KOPT-K1 (cell line): ENCODE measurements around the gene BASP1.

Source experiments
- H3K27ac ChIP-seq: fragments of 200-600 bp; sonication (generic); 2 replicates; pipeline ENCODE4 v1.5.1; 2016; ENCODE audit warnings: antibody characterized with exemption, mild to moderate bottlenecking, low read depth, low read length; ENCODE audit not compliant: poor library complexity, severe bottlenecking
- H3K36me3 ChIP-seq: fragments of 200-600 bp; sonication (generic); 2 replicates; pipeline ENCODE4 v1.5.1; 2017; ENCODE audit warnings: antibody characterized with exemption, mild to moderate bottlenecking, low read length, moderate library complexity; ENCODE audit not compliant: insufficient read depth
- H3K9me3 ChIP-seq: fragments of 200-600 bp; sonication (generic); 2 replicates; pipeline ENCODE4 v1.5.1; 2017; ENCODE audit warnings: antibody characterized with exemption, low read length, mild to moderate bottlenecking; ENCODE audit not compliant: insufficient read depth, poor library complexity, severe bottlenecking

BASP1 gene

DNA sequence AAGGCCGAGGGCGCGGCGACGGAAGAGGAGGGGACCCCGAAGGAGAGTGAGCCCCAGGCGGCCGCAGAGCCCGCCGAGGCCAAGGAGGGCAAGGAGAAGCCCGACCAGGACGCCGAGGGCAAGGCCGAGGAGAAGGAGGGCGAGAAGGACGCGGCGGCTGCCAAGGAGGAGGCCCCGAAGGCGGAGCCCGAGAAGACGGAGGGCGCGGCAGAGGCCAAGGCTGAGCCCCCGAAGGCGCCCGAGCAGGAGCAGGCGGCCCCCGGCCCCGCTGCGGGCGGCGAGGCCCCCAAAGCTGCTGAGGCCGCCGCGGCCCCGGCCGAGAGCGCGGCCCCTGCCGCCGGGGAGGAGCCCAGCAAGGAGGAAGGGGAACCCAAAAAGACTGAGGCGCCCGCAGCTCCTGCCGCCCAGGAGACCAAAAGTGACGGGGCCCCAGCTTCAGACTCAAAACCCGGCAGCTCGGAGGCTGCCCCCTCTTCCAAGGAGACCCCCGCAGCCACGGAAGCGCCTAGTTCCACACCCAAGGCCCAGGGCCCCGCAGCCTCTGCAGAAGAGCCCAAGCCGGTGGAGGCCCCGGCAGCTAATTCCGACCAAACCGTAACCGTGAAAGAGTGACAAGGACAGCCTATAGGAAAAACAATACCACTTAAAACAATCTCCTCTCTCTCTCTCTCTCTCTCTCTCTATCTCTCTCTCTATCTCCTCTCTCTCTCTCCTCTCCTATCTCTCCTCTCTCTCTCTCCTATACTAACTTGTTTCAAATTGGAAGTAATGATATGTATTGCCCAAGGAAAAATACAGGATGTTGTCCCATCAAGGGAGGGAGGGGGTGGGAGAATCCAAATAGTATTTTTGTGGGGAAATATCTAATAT lies 58.1 kb downstream of the BASP1 start:
- H3K9me3 ChIP-seq = no peaks in the 10 kb centered on the region
- no peaks in the 10 kb centered on the region for H3K36me3 ChIP-seq
- no peak overlapping the region for H3K27ac ChIP-seq

DNA sequence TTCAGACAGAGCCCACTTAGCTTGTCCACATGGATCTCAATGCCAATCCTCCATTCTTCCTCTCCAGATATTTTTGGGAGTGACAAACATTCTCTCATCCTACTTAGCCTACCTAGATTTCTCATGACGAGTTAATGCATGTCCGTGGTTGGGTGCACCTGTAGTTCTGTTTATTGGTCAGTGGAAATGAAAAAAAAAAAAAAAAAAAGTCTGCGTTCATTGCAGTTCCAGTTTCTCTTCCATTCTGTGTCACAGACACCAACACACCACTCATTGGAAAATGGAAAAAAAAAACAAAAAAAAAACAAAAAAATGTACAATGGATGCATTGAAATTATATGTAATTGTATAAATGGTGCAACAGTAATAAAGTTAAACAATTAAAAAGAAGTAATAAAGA lies 59.0 kb downstream of the BASP1 start:
- Histone ChIP-seq H3K9me3 (no peaks in the 10 kb centered on the region), H3K36me3 (no peaks in the 10 kb centered on the region), H3K27ac (no peak overlapping the region)

DNA sequence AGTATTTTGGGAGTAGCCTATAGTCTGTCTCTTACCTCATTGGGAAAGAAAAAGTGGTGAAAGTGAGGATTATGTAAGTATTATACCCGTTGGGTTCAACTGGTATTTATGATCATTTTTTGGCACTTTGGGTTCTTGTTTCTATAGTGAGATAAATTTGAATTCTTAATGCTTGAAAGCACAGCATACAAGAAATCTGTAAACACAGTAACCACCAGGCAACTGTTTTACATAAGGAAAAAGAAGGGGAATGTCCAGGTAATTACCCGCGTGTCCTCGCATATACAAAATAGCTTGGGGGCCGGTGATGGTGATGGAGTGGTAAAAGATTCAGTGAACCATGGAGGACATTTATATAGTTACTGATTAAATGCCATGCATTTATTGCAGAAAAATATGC lies 60.5 kb downstream of the BASP1 start:
- Histone ChIP-seq H3K27ac (no peak overlapping the region), H3K9me3 (no peaks in the 10 kb centered on the region), H3K36me3 (no peaks in the 10 kb centered on the region)

DNA sequence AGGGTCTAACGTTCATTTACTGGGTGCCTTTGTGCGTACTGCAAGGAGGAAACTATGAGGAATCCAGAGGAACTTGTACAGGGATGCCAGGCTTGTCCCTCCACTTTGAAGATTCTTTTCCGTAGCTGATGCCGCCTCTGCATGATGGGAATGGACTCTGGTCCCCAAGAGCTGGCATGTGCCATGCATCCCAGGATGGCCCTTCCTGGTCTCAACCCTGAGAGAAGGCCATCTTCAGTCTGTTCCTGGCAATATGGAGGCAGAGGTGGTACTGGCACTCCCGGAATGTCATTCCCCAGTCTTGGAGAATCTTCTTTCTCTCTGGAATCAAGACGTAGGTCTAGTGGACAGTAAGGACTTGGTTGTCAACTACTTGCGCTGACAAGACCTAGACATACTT lies 61.5 kb downstream of the BASP1 start:
- Histone ChIP-seq H3K27ac (no peak overlapping the region), H3K36me3 (no peaks in the 10 kb centered on the region), H3K9me3 (no peaks in the 10 kb centered on the region)

DNA sequence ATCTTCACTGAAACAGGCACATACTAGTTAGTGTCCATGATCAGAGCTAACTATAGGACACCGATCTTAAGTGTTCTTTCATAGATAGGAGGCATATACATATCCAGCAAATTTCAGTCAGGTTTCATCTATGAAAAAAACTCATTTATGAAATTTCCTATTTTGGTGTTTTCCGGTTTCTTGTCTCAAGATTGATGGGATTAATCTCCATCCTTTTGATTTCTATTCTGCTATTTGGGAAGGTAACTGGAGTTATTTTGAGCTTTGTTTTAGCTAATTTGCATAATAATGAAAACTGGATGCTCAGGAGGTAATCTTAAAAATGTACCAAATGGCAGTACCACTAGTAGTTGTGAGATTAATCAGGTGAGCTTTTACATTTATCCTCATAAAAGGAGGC lies 62.1 kb downstream of the BASP1 start:
- no peak overlapping the region for H3K27ac ChIP-seq
- H3K9me3 ChIP-seq = no peaks in the 10 kb centered on the region
- H3K36me3 ChIP-seq = no peaks in the 10 kb centered on the region

DNA sequence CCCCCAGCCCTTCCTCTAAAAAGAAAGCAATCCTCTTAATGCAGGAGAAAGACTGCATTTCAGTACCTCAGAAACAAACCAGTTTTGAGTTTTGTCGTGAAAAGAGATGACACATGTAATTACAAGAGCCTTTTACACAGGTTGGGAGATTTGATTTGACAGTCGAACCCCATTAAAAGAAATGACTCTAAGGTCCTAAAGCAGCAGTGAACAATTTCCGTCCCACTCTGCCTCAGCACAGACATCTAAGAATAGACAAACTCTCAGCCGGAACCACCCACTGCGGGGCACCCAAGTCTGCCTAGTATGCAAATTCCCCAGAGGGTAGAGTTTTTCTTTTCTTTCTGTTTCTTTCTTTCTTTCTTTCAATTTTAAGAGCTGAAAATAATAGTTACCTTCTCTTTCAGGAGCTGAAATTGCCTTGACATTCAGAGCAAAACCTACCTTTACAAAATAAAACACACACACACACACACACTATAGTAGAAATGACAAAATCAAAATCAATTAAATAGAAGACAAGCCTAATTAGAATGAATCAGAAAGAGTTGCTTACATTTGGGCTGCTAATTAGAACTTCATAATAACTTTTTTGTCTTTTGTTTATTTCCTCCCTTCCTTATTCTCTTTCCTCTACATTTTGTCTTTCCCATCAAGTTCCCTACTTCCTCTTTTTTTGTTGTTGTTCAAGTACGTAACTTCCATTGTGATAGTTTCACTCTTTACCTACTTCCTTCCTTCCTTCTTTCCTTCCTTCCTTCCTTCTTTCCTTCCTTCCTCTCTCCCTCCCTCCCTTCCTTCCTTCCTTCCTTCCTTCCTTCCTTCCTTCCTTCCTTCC lies 65.1 kb downstream of the BASP1 start:
- Histone ChIP-seq H3K9me3 (no peaks in the 10 kb centered on the region), H3K36me3 (no peaks in the 10 kb centered on the region), H3K27ac (no peak overlapping the region)

DNA sequence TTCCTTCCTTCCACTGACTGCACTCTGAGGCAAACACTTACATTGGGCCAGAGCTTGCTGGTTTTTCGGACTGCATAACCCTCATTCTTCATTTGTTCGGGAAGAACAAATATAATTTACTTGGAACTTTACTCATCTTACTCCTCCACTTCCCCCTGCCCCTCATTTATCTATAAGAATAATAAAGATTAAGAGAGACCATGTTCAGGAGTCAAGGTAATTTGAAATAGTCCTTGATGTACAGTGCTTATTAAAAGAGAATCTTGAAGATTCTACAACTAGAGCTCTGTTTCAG lies 65.6 kb downstream of the BASP1 start:
- no peaks in the 10 kb centered on the region for H3K36me3 ChIP-seq
- no peak overlapping the region for H3K27ac ChIP-seq
- no peaks in the 10 kb centered on the region for H3K9me3 ChIP-seq

DNA sequence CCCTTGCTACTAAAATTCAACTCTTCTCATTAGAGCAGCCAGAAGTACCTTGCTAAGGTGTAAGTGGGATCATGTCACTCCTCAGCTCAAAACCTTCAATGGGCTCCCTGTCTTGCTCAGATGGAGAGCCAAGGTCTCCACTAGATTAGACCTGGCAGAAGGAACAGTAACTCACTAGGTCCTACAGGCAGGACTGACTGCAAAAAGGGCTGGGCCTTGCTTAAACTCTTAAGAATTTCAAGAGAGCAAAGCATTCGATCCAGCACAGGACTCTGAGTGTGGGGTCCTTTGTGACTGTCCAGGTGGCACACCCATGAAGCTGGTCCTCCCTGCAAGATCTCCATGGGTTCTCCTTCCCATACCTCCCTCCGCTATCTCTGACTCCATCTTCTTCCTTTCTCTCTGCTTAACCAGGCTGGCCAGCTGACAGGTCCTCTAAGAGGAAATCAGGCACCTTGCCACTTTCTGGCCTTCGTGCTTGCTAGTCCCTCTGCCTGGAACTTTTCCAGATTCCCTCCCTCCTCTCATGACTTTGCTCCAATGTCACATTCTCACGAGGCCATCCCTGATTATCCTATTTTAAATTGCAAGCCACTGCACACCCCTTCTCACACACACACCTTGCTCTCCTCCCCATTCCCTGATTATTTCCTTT lies 70.2 kb downstream of the BASP1 start:
- no peak overlapping the region for H3K27ac ChIP-seq
- H3K36me3 ChIP-seq = no peaks in the 10 kb centered on the region
- no peaks in the 10 kb centered on the region for H3K9me3 ChIP-seq

DNA sequence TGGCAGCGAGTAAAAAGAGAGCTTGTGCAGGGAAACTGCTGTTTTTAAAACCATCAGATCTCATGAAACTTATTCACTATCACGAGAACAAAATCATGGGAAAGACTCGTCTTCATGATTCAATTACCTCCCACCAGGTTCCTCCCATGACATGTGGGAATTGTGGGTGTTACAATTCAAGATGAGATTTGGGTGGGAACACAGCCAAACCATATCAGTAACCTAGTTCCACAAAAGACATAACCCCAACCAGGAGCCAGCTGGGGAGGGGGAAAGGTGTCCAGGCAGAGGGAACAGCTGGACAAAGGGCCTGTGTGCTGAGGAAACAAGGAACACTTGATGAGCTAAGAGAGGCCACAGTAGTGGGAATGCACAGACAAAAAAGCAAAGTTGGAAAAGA lies 71.1 kb downstream of the BASP1 start:
- no peaks in the 10 kb centered on the region for H3K9me3 ChIP-seq
- H3K36me3 ChIP-seq = no peaks in the 10 kb centered on the region
- no peak overlapping the region for H3K27ac ChIP-seq

DNA sequence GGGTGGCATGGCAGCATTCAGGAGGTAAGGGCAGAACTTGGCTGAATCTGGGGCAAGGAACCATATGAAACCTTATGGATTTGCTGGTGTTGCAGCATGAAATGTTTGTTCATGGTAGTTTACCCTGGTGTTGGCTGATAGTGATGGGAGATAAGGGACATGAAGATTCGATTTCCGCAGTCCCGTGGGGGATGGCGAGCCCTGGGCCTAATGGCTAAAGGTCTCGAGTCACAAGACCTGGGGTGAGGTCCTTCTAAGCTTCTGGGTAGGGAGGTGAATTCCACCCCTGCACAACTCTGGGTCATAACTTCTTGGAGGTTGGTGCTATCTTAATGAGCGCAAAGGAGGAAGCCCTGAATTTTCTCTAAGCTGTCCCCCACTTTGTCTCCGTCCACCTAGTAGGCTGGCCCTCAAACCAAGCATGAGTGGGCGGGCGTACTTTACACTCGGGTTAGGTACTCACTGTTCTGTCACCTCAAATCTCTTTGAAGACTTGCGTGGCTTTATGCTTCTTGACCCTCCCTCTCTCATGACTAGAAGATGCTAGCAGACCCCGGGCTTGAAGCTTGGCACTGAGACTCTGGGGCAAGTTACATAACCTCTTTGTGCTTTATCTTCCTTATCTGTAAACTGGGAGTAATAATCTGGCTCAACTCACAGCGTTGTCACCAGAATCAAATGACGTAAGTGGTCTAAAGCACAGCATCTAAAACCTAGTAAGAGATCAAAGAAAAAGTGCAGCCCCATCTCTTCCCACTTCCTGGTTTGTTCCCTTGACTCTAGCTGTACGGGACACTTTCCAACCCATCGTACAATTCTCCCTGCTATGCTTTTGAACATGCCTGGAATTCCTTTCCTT lies 72.5 kb downstream of the BASP1 start:
- no peaks in the 10 kb centered on the region for H3K9me3 ChIP-seq
- no peaks in the 10 kb centered on the region for H3K36me3 ChIP-seq
- no peak overlapping the region for H3K27ac ChIP-seq

DNA sequence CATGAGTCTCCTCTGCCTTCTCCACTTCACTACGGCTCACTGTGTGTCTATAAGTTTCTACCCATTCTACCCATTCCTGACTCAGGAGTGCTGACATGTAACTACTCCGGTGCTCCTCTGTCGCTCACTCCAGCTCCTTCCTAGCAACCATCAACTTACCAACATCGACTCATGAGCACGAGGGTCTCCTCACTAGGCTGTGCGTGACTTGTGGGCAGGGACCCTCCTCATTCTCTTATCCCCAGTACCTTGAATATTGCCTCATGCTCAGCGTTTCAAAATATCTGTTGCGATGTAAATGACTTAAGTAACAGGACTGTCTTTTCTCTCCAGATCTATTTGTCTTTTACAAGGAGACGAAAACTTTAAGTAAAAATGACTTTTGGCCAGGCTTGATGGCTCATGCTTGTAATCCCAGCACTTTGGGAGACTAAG lies 73.1 kb downstream of the BASP1 start:
- Histone ChIP-seq H3K9me3 (no peaks in the 10 kb centered on the region), H3K27ac (no peak overlapping the region), H3K36me3 (no peaks in the 10 kb centered on the region)

DNA sequence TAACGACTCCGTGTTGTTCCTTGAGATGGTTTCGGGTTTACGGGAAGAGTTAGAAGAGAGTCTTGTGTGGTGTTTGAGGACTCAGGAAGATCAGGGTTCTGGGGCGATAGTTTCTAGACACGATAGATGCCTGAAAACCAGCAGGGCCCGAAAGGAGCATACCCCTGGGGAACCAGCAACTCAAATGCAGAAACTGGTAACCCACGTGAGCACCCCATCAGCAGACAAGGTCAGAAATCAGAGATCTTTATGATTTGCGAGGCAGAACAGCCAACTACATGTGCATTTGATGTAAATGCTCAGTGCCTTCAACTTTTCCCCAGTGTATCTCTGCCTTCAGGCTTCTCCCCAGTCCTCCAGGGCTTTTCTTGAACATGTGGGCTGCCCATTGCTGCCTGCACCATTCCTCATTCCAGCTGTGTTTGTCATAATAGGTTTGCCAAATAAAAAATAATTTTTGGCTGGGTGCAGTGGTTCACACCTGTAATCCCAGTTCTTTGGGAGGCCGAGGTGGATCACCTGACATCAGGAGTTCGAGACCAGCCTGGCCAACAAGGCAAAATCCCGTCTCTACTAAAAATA lies 75.1 kb downstream of the BASP1 start:
- Histone ChIP-seq H3K27ac (no peak overlapping the region), H3K9me3 (no peaks in the 10 kb centered on the region), H3K36me3 (no peaks in the 10 kb centered on the region)

DNA sequence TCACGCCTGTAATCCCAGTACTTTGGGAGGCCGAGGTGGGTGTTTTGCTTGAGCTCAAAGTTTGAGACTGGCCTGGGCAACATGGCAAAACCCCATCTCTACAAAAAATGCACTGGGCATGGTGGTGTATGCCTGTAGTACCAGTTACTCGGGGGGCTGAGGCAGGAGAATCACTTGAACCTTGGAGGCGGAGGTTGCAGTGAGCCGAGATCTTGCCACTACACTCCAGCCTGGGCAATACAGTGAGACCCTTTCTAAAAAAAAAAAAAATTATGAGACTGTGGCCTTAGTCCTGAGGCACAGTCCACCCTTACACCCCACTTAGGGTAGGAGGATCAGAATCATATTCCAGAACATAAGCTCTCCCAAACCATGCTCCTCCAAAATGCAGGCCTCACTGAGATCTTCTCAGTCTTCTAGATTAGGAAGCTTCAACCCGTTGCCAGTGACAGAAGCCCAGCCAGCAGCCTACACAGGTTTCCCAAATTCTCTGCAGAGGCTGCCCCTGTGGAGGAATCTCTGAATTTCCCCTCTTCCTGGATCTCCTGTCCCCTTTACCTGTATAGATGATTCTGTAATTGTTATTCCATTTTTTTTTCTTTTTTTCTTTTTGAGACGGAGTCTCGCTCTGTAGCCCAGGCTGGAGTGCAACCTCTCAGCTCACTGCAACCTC lies 77.3 kb downstream of the BASP1 start:
- Histone ChIP-seq H3K27ac (no peak overlapping the region), H3K36me3 (no peaks in the 10 kb centered on the region), H3K9me3 (no peaks in the 10 kb centered on the region)

DNA sequence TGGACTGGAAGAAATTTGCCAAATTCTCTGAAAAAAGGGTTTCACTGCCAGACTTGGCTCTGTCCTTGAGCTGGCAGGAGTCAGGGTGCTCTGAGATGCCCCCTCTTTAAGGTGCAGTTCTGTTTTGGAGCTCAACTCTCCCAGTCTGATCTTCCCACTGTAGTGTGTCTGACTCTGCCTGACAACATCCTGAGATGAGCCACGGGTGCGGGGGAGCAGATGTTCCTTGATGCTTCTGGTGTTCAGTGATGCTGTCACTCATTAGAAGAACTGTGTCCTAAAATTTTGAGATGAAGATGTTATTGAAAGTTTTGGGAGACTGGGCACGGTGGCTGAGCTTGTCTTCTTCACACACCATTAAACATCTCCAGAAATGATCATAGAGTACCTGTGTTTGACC lies 78.2 kb downstream of the BASP1 start:
- Histone ChIP-seq H3K27ac (no peak overlapping the region), H3K36me3 (no peaks in the 10 kb centered on the region), H3K9me3 (no peaks in the 10 kb centered on the region)
